Activated T-helper 1 cell treated with anti-CD3 and anti-CD28 coated beads, Interleukin-12 subunit alpha, Interleukin-12 subunit beta, Interleukin-2, Interleukin-4 antibody, amounts not matched to agents 30 ng/mL and 10 ng/mL and 1 ng/mL, durations not matched to agents 14 hours and 24 hours and 36 hours (primary cell): ENCODE measurements around the gene RRP36. TPM values are rescaled to one million over a fixed set of nuclear protein-coding genes. Genes with fewer than 3 reads are reported as not detected.
"Not testable (repeated sequence)": the region's sequence is repeated elsewhere in the genome, so short reads cannot be mapped to it uniquely, and the experiment has no call there.

Experiments
- DNase-seq: peaks from one replicate; pipeline ENCODE4 v3.0.0; 2021; ENCODE audit warnings: low spot score
- H3K27ac Mint-ChIP-seq: one replicate; pipeline ENCODE4 v1.8.0; 2021; ENCODE audit warnings: mild to moderate bottlenecking, mixed read lengths
- H3K27me3 Mint-ChIP-seq: one replicate; pipeline ENCODE4 v1.8.0; 2022; ENCODE audit warnings: mild to moderate bottlenecking, moderate library complexity, mixed read lengths; ENCODE audit not compliant: insufficient read depth
- H3K36me3 Mint-ChIP-seq: one replicate; pipeline ENCODE4 v1.8.0; 2021; ENCODE audit warnings: low read depth, mixed read lengths
- H3K4me1 Mint-ChIP-seq: one replicate; pipeline ENCODE4 v1.8.0; 2021; ENCODE audit warnings: low read depth, mixed read lengths
- H3K4me3 Mint-ChIP-seq: one replicate; pipeline ENCODE4 v1.8.0; 2021; ENCODE audit warnings: mild to moderate bottlenecking, moderate library complexity, mixed read lengths
- H3K9me3 Mint-ChIP-seq: one replicate; pipeline ENCODE4 v1.8.0; 2021; ENCODE audit warnings: mixed read lengths
- intact Hi-C: fragments of 100-400 bp; cut with micrococcal nuclease; formaldehyde crosslinking; loops from one replicate; pipeline ENCODE4 v1.15.1; 2024
- total RNA-seq: library from RNA; stranded (reverse); gene quantifications from 2 replicates; pipeline ENCODE4 v1.2.3, GENCODE V29; 2022

RRP36 gene
- total RNA-seq, 1 donor from 2014 or later, result 86.1 TPM

DNA sequence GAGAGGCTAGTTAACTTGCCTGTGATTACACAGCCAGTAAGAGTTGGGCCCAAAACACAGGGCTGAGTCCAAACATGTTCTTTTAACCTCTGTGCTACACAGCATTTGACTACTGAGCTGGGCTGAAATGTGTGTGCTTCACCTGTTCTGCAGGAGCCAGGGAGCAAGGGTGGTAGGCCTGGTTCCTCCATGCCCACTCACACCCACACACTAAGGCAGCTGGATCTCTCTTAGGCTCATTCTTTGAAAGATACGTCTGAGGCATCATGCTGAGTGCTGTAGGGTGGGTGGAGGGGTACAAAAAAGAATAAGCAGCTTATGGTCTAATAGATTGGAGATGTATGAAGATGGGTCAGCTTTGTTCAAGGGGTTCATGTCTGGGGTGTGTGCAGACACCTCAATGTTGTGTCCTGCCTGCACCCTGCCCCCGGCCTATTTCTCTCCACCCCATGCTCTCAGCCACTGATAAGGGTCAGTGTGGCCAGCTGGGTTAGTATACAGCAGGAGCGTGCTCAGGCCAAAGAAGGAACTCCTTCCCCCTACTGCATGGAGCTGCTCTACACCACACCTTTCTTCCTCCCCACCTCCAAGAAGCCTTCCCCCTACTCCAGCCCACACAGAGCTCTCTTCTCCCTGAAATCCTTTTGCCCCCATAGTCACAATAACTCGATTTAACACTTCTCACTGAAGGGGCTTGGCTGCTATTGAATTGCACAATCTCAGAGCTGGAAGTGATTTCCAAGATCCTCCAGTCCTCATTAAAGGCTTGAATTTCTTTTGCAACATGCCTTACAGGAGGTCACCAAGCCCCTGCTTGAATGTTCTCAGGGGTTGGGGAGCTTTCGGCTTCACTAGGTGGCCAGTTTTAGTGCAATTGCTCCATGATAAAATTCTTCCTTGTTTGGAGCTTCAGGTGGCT lies 33.6 kb upstream of the RRP36 start:
- Mint-ChIP-seq H3K4me3 (no peak overlapping the region), H3K4me1 (peaks cover 46% of the 10 kb centered on the region), H3K36me3 (peaks cover 21% of the 10 kb centered on the region), H3K27me3 (no peaks in the 10 kb centered on the region), H3K9me3 (no peaks in the 10 kb centered on the region), H3K27ac (peak overlapping the region; percentile 14)
- intact Hi-C loops, result loop anchor here (10.0 kb wide), 1 partner anchor 243 kb away; the partner anchor contains the start of gene TBCC
- no peak for DNase-seq

DNA sequence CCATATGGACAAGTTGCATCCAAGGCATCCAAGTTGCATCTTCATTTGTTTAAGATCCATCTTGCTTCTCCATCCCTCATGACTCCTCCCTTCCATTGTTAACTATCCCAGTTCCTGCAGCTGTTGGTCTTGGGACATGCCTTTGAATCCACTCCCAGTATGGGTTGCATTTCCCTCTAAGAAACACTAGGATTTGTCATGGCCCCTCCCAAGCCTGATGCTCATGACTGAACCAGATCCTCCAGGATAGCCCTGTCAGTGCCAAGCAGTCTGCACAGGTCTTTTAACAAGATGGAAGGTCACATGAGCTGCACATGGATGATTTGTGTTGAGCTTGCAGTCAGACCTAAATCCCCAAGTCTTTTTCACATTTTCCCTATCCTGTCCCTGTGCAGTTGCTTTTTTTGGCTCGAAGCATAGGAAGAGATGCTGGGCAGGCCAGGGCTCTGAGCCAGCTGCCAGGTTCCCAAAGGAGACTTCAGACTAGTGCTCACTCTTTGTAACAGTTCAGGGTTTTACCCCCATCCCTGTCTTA lies 32.9 kb upstream of the RRP36 start:
- Mint-ChIP-seq H3K9me3 (no peaks in the 10 kb centered on the region), H3K27ac (peak overlapping the region; percentile 14), H3K27me3 (no peaks in the 10 kb centered on the region), H3K4me3 (no peak overlapping the region), H3K4me1 (peaks cover 47% of the 10 kb centered on the region), H3K36me3 (peaks cover 22% of the 10 kb centered on the region)
- no peak for DNase-seq
- intact Hi-C loops, result loop anchor here (10.0 kb wide), 1 partner anchor 244 kb away; the partner anchor contains the start of gene TBCC

DNA sequence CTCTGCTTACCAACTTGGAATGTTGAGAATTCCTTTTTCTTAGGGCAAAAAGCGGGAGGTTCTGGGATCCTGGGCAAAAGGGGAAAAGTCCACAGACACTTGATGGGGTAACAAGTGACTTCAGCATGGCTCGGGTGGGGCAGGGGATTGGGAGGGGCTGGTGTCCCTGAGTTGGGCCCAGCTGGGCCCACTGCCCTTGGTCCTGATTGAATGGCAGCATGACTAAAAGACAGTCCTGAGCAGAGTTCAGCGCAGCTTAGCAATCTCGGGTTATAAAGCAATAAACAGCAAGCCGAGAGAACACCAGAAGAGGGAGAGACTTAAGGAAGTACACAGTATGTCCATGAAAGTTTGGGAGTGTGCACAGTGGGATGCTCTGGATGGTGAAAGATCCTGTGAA lies 31.5 kb upstream of the RRP36 start:
- Mint-ChIP-seq H3K27ac (no peak overlapping the region), H3K9me3 (no peaks in the 10 kb centered on the region), H3K4me3 (no peak overlapping the region), H3K4me1 (peaks cover 44% of the 10 kb centered on the region), H3K27me3 (no peaks in the 10 kb centered on the region), H3K36me3 (peaks cover 25% of the 10 kb centered on the region)
- DNase-seq, result no peak
- intact Hi-C loops, result loop anchor here (10.0 kb wide), 1 partner anchor 245 kb away; the partner anchor contains the start of gene TBCC

DNA sequence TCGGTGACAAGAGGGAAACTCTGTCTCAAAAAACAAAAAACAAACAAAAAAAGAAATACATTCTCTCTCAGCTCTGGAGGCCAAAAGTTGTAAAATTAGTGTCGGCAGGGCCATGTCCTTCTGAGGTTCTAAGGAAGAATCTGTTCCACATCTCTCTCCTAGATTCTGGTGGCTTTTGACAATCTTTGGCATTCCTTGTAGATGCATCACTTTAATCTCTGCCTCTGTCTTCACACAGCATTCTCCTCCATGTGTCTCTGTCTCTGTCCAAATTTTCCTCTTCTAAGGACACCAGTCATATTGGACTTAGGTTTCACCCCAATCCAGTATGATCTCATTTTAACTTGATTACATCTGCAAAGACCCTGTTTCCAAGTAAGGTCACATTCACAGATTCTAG lies 28.0 kb upstream of the RRP36 start:
- H3K4me1 Mint-ChIP-seq, result peaks cover 13% of the 10 kb centered on the region
- no peaks in the 10 kb centered on the region for H3K27me3 Mint-ChIP-seq
- no peak for DNase-seq
- H3K4me3 Mint-ChIP-seq, result no peak overlapping the region
- H3K36me3 Mint-ChIP-seq, result peaks cover 21% of the 10 kb centered on the region
- intact Hi-C loops, result no loop called here
- no peaks in the 10 kb centered on the region for H3K9me3 Mint-ChIP-seq
- H3K27ac Mint-ChIP-seq, result peak overlapping the region; percentile 2

DNA sequence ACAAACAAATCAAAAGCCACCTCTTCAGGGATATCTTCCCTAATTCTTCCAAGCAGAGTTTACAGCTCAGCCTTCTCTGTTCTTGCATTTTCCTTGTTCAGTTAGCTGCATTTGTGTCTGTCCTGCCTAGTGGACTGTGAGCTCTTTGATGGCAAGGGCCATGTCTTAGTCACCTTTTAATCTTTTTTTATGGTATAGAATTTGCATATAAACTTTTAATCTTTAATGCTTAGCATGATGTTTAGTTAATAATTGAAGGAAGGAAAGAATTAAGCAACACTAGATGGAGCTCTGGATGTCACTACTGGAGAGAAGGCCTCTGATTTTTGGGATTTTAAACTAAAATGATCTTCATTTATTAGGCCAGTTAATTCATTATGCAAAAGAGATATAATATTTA lies 24.9 kb upstream of the RRP36 start:
- Mint-ChIP-seq H3K9me3 (no peaks in the 10 kb centered on the region), H3K36me3 (peaks cover 8% of the 10 kb centered on the region), H3K4me1 (peaks cover 4% of the 10 kb centered on the region), H3K27ac (no peak overlapping the region), H3K4me3 (no peak overlapping the region), H3K27me3 (no peaks in the 10 kb centered on the region)
- no peak for DNase-seq
- intact Hi-C loops, result no loop called here

DNA sequence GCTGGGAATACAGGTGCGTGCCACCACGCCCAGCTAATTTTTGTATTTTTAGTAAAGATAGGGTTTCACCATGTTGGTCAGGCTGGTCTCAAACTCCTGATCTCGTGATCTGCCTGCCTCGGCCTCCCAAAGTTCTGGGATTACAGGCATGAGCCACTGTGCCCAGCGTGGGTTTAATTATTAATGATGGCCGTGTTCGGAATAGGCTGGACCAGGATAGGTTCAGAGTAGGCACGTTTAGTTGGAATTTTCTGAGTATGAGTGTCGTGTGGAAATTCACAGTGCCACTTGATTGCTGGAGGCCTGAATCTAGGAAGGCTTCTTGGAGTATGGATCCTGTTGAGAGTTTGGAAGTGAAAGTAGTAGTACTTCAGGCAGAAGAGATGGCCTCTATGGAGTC lies 23.2 kb upstream of the RRP36 start:
- H3K27me3 Mint-ChIP-seq, intact Hi-C loops, DNase-seq, H3K4me1 Mint-ChIP-seq, H3K36me3 Mint-ChIP-seq, H3K27ac Mint-ChIP-seq, H3K4me3 Mint-ChIP-seq, H3K9me3 Mint-ChIP-seq: not testable (repeated sequence)

DNA sequence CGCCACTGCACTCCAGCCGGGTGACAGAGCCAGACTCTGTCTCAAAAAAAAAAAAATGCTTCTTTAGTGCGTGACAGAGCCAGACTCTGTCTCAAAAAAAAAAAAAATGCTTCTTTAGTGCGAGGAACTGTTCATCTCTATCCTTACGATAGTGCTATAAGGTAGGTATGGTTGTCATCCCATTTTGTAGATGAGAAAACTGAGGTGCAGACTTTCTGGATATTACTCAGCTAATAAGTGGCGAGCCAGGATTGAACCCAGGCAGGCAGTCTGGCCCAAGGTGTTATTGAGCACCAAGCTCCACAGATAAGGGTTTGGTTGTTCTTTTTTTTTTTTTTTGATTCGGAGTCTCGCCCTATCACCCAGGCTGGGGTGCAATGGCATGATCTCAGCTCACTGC lies 19.6 kb upstream of the RRP36 start:
- Mint-ChIP-seq H3K36me3 (peaks cover 8% of the 10 kb centered on the region), H3K4me1 (no peaks in the 10 kb centered on the region), H3K27me3 (no peaks in the 10 kb centered on the region), H3K4me3 (no peak overlapping the region), H3K9me3 (no peaks in the 10 kb centered on the region), H3K27ac (no peak overlapping the region)
- DNase-seq, result no peak
- intact Hi-C loops, result no loop called here

GRCh38 chr6:43005844-43006243 lies 15.6 kb upstream of the RRP36 start:
- peaks cover 22% of the 10 kb centered on the region for H3K36me3 Mint-ChIP-seq
- H3K4me3 Mint-ChIP-seq, result no peak overlapping the region
- H3K4me1 Mint-ChIP-seq, result no peaks in the 10 kb centered on the region
- intact Hi-C loops, result no loop called here
- H3K27me3 Mint-ChIP-seq, result no peaks in the 10 kb centered on the region
- H3K9me3 Mint-ChIP-seq, result no peaks in the 10 kb centered on the region
- no peak for DNase-seq
- no peak overlapping the region for H3K27ac Mint-ChIP-seq

- H3K9me3 Mint-ChIP-seq, result no peaks in the 10 kb centered on the region
- no peaks in the 10 kb centered on the region for H3K27me3 Mint-ChIP-seq
- no peak overlapping the region for H3K27ac Mint-ChIP-seq
- intact Hi-C loops, result no loop called here
- DNase-seq, result no peak
- H3K36me3 Mint-ChIP-seq, result peaks cover 22% of the 10 kb centered on the region
- H3K4me1 Mint-ChIP-seq, result no peaks in the 10 kb centered on the region
- H3K4me3 Mint-ChIP-seq, result no peak overlapping the region
Measured at GRCh38 chr6:43006251-43006650, 15.2 kb upstream of the RRP36 start.

DNA sequence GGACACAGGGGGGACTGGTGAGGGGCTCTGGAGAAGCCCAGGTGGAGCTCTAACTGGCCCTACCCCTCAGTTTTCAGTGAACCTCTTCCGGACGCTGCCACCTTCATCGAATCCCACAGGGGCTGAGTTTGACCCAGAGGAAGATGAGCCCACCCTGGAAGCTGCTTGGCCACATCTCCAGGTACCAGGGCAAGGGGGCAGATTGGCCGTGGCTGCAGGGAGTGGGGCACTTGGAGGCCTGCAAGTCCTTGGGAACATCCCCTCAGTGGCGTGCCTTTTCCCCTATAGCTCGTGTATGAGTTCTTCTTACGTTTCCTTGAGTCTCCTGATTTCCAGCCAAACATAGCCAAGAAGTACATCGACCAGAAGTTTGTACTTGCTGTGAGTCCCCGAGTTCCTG lies 14.3 kb upstream of the RRP36 start:
- Mint-ChIP-seq H3K27ac (no peak overlapping the region), H3K36me3 (peaks cover 23% of the 10 kb centered on the region), H3K4me3 (no peak overlapping the region), H3K4me1 (peaks cover 3% of the 10 kb centered on the region), H3K27me3 (no peaks in the 10 kb centered on the region), H3K9me3 (no peaks in the 10 kb centered on the region)
- intact Hi-C loops, result no loop called here
- no peak for DNase-seq

GRCh38 chr6:43009124-43009523 lies 12.3 kb upstream of the RRP36 start:
- H3K4me3 Mint-ChIP-seq, result no peak overlapping the region
- H3K27ac Mint-ChIP-seq, result no peak overlapping the region
- peaks cover 35% of the 10 kb centered on the region for H3K36me3 Mint-ChIP-seq
- no peak for DNase-seq
- no peaks in the 10 kb centered on the region for H3K9me3 Mint-ChIP-seq
- H3K4me1 Mint-ChIP-seq, result peaks cover 16% of the 10 kb centered on the region
- peaks cover 2% of the 10 kb centered on the region for H3K27me3 Mint-ChIP-seq
- intact Hi-C loops, result loop anchor here (1.0 kb wide), 1 partner anchor 134 kb away; no protein-coding TSS in a partner anchor

DNA sequence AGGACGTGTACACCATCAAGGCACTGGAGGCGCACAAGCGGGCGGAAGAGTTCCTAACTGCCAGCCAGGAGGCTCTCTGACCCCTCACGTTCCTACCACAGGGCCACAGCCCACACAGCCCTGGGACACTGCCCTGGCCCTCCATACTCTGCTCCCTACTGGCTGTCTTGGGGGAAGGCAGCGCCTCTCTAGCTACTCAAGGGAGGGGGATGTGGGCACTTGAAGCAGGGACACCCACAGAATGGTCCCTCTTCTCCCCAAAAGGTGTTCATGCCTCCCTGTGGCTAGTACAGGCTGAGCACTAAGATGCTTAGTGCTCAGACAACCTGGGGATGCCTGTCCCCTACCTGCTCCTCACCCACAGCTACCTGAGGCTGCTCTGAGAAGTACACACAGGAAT lies 10.2 kb upstream of the RRP36 start:
- peaks cover 29% of the 10 kb centered on the region for H3K4me1 Mint-ChIP-seq
- H3K27ac Mint-ChIP-seq, result no peak overlapping the region
- peaks cover 2% of the 10 kb centered on the region for H3K27me3 Mint-ChIP-seq
- intact Hi-C loops, result loop anchor here (5.0 kb wide), 1 partner anchor 449 kb away; the partner anchor contains the start of gene UBR2
- no peak overlapping the region for H3K4me3 Mint-ChIP-seq
- DNase-seq, result no peak
- H3K9me3 Mint-ChIP-seq, result no peaks in the 10 kb centered on the region
- H3K36me3 Mint-ChIP-seq, result peaks cover 34% of the 10 kb centered on the region

DNA sequence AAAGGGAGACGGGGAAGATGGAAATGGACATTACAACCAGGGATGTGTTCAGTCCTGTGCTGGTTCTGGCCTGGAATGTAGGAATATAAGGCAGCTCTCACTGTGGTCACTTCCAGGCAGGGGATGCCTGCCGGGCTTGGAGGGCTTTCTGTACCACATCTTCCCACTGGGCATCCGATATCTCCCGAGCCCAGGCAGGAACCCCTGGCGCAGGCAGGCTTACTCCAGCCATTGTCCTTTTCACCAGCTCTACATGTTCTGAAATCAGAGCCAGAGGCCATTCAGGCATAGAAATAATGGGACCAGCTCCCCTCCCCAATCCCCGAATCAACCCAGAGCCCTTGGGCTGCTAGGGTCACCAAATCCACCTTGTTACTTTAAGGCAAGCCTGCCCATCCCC lies 9.1 kb upstream of the RRP36 start:
- Mint-ChIP-seq H3K4me3 (peak overlapping the region; percentile 93), H3K27ac (peak overlapping the region; percentile 56), H3K27me3 (peaks cover 2% of the 10 kb centered on the region), H3K9me3 (no peaks in the 10 kb centered on the region), H3K36me3 (peaks cover 31% of the 10 kb centered on the region), H3K4me1 (peaks cover 33% of the 10 kb centered on the region)
- no peak for DNase-seq
- intact Hi-C loops, result loop anchor here (5.0 kb wide), 1 partner anchor 450 kb away; the partner anchor contains the start of gene UBR2
